WTC11 (cell line): ENCODE results near the gene ICAM1. TPM values are rescaled to one million over a fixed set of nuclear protein-coding genes. Genes with fewer than 3 reads are reported as not detected.
A peak's percentile ranks its signal among the peaks of the same experiment; 100 is the strongest.

Experiments used
- ATAC-seq: fragments of 200-7000 bp; cut with Tn5 transposase; 2 replicates; pipeline ENCODE4 v1.10.0; 2021; ENCODE audit warnings: mild to moderate bottlenecking, moderate library complexity
- CTCF ChIA-PET: fragments of 300-600 bp; sonication (Branson Sonifier 250); formaldehyde crosslinking; loops from one replicate; lab custom pipeline; 2021; ENCODE audit warnings: antibody characterized with exemption; lab: Charles Lee
- POLR2A ChIA-PET: fragments of 350-600 bp; sonication (Branson Sonifier 250); formaldehyde crosslinking; loops from one replicate; lab custom pipeline; 2021; ENCODE audit warnings: antibody characterized with exemption; lab: Charles Lee
- DNase-seq: peaks from one replicate; pipeline ENCODE4 v3.0.0; 2021; ENCODE audit warnings: low spot score
- H3K27ac Mint-ChIP-seq: 2 replicates; pipeline ENCODE4 v1.8.0; 2021; ENCODE audit warnings: mixed read lengths
- H3K27me3 Mint-ChIP-seq: 2 replicates; pipeline ENCODE4 v1.8.0; 2021; ENCODE audit warnings: low read depth, mild to moderate bottlenecking, moderate library complexity, mixed read lengths
- H3K36me3 Mint-ChIP-seq: 2 replicates; pipeline ENCODE4 v1.8.0; 2021; ENCODE audit warnings: mixed read lengths
- H3K4me1 Mint-ChIP-seq: 2 replicates; pipeline ENCODE4 v1.8.0; 2022; ENCODE audit warnings: mixed read lengths
- H3K4me3 Mint-ChIP-seq: 2 replicates; pipeline ENCODE4 v1.8.0; 2021; ENCODE audit warnings: mild to moderate bottlenecking, moderate library complexity, mixed read lengths
- H3K9me3 Mint-ChIP-seq: 2 replicates; pipeline ENCODE4 v1.8.0; 2021; ENCODE audit warnings: mixed read lengths
- CREB1 ChIP-seq: sonication (generic); formaldehyde crosslinking; IDR thresholded peaks from 2 replicates; pipeline ENCODE4 v1.8.0; 2023; ENCODE audit warnings: mild to moderate bottlenecking, missing genetic modification reagents
- CREM ChIP-seq: sonication (generic); formaldehyde crosslinking; IDR thresholded peaks from 2 replicates; pipeline ENCODE4 v1.8.1; 2022; ENCODE audit warnings: mild to moderate bottlenecking, missing genetic modification reagents, moderate library complexity
- ESRRA ChIP-seq: sonication (generic); formaldehyde crosslinking; IDR thresholded peaks from 2 replicates; pipeline ENCODE4 v1.8.1; 2022; ENCODE audit warnings: mild to moderate bottlenecking, missing genetic modification reagents, borderline replicate concordance
- GABPB1 ChIP-seq: sonication (generic); formaldehyde crosslinking; IDR thresholded peaks from 2 replicates; pipeline ENCODE4 v1.8.1; 2023; ENCODE audit warnings: mild to moderate bottlenecking, missing genetic modification reagents
- IRF2 ChIP-seq: sonication (generic); formaldehyde crosslinking; IDR thresholded peaks from 2 replicates; pipeline ENCODE4 v1.8.0; 2022; ENCODE audit warnings: low read depth, missing genetic modification reagents, borderline replicate concordance
- MYBL2 ChIP-seq: sonication (generic); formaldehyde crosslinking; IDR thresholded peaks from 2 replicates; pipeline ENCODE4 v1.8.1; 2023; ENCODE audit warnings: mild to moderate bottlenecking, moderate library complexity, missing genetic modification reagents
- NR1H2 ChIP-seq: sonication (generic); formaldehyde crosslinking; IDR thresholded peaks from 2 replicates; pipeline ENCODE4 v1.9.0; 2021; ENCODE audit warnings: mild to moderate bottlenecking, moderate library complexity, missing genetic modification reagents
- OVOL2 ChIP-seq: fragments of 250-450 bp; sonication (Bioruptor Pico); IDR thresholded peaks from 2 replicates; pipeline ENCODE4 v1.9.0; 2021; ENCODE audit warnings: mild to moderate bottlenecking, borderline replicate concordance
- RELA ChIP-seq: sonication (generic); formaldehyde crosslinking; IDR thresholded peaks from 2 replicates; pipeline ENCODE4 v1.8.1; 2022; ENCODE audit warnings: missing genetic modification reagents, mild to moderate bottlenecking, borderline replicate concordance
- RORB ChIP-seq: fragments of 250-450 bp; sonication (Bioruptor Pico); IDR thresholded peaks from 2 replicates; pipeline ENCODE4 v1.9.0; 2021; ENCODE audit warnings: mild to moderate bottlenecking
- SMAD4 ChIP-seq: sonication (generic); formaldehyde crosslinking; IDR thresholded peaks from 2 replicates; pipeline ENCODE4 v1.8.0; 2022; ENCODE audit warnings: mild to moderate bottlenecking, missing genetic modification reagents
- SP1 ChIP-seq: sonication (generic); formaldehyde crosslinking; conservative IDR thresholded peaks from 2 replicates; pipeline ENCODE4 v1.8.1; 2022; ENCODE audit warnings: missing genetic modification reagents
- TEAD4 ChIP-seq: sonication (generic); formaldehyde crosslinking; IDR thresholded peaks from 2 replicates; pipeline ENCODE4 v1.8.0; 2022; ENCODE audit warnings: mild to moderate bottlenecking, missing genetic modification reagents
- TP53 ChIP-seq: sonication (generic); formaldehyde crosslinking; IDR thresholded peaks from 2 replicates; pipeline ENCODE4 v1.8.1; 2023; ENCODE audit warnings: mild to moderate bottlenecking, missing genetic modification reagents
- ZNF263 ChIP-seq: sonication (generic); formaldehyde crosslinking; IDR thresholded peaks from 2 replicates; pipeline ENCODE4 v1.8.1; 2022; ENCODE audit warnings: low read depth, mild to moderate bottlenecking, moderate library complexity, missing genetic modification reagents
- total RNA-seq: library from RNA; stranded (reverse); gene quantifications from 3 replicates; pipeline ENCODE4 v1.2.3, GENCODE V29; 2021
- TF ChIP-seq, protein P1 (sequence below): fragments of 250-450 bp; sonication (Bioruptor Pico); IDR thresholded peaks from 2 replicates; pipeline ENCODE4 v2.1.2; 2022; ENCODE audit warnings: mild to moderate bottlenecking, moderate library complexity
- TF ChIP-seq, protein P2 (sequence below): fragments of 250-450 bp; sonication (Bioruptor Pico); IDR thresholded peaks from 2 replicates; pipeline ENCODE4 v1.9.0; 2021; ENCODE audit warnings: mild to moderate bottlenecking
- TF ChIP-seq, protein P3 (sequence below): sonication (generic); formaldehyde crosslinking; IDR thresholded peaks from 2 replicates; pipeline ENCODE4 v1.8.1; 2023; ENCODE audit warnings: mild to moderate bottlenecking, missing genetic modification reagents, moderate library complexity
- TF ChIP-seq, protein P4 (sequence below): sonication (generic); formaldehyde crosslinking; IDR thresholded peaks from 2 replicates; pipeline ENCODE4 v1.8.1; 2022; ENCODE audit warnings: mild to moderate bottlenecking, moderate library complexity, missing genetic modification reagents
- TF ChIP-seq, protein P5 (sequence below): sonication (generic); formaldehyde crosslinking; IDR thresholded peaks from 2 replicates; pipeline ENCODE4 v1.8.0; 2022; ENCODE audit warnings: mild to moderate bottlenecking, missing genetic modification reagents
- TF ChIP-seq, protein P6 (sequence below): sonication (generic); formaldehyde crosslinking; IDR thresholded peaks from 2 replicates; pipeline ENCODE4 v1.8.1; 2023; ENCODE audit warnings: mild to moderate bottlenecking, missing genetic modification reagents
- TF ChIP-seq, protein P7 (sequence below): sonication (generic); formaldehyde crosslinking; IDR thresholded peaks from 2 replicates; pipeline ENCODE4 v1.8.1; 2023; ENCODE audit warnings: mild to moderate bottlenecking, missing genetic modification reagents

ICAM1 gene
- total RNA-seq, 1 experiment from 2014 or later = 3.8 TPM

DNA sequence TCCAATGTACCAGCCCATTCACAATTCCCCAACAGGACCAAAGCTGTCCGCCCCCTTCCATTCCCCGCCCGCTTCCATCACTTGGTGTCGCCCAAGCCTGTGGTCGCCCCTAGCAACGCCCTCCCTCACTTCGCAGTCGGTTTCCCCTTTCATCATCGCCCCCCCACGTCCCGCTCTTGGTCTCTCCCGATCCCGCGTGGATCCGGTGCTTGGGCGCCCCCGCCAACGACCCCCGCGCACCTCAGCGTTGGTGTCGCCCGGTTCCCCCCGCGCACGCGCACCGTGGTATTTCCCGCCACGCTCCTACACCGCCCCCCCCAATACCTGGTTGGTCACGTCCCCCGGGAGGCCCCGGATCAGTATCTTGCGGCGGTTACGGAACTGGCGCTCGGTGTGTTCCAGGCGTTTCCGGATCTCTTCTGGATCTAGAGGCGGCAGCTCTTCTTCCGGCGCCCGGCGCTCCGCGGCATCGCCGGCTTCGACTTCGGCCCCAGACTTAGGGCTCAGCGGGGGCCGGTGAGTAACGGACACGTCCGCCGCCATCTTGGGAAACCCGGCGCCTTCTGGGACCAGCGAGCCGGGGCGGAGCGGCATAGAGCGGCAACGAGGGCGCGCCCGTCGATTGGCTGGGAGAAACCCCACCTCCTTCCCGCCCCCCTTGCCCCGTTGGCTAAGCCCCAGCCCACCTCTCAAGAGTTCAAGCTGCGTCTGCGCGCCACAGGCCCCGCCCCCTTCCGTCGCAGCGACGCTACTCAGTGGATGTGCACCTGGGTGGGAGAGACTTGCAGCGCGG, 62.2 kb downstream of the ICAM1 start, which contains the start of gene RAVER1 (continued):
- TF ChIP-seq TEAD4 (CRISPR knock-in tag) = peak; percentile 37; the same call in 1 of the 2 replicates
- no peak for TF ChIP-seq NR1H2 (CRISPR knock-in tag)
- no peak for TF ChIP-seq ZNF263
- no peak for TF ChIP-seq RORB (CRISPR knock-in tag)
- no peak for TF ChIP-seq TP53
- peak; percentile 91 for TF ChIP-seq SP1 (CRISPR knock-in tag)

DNA sequence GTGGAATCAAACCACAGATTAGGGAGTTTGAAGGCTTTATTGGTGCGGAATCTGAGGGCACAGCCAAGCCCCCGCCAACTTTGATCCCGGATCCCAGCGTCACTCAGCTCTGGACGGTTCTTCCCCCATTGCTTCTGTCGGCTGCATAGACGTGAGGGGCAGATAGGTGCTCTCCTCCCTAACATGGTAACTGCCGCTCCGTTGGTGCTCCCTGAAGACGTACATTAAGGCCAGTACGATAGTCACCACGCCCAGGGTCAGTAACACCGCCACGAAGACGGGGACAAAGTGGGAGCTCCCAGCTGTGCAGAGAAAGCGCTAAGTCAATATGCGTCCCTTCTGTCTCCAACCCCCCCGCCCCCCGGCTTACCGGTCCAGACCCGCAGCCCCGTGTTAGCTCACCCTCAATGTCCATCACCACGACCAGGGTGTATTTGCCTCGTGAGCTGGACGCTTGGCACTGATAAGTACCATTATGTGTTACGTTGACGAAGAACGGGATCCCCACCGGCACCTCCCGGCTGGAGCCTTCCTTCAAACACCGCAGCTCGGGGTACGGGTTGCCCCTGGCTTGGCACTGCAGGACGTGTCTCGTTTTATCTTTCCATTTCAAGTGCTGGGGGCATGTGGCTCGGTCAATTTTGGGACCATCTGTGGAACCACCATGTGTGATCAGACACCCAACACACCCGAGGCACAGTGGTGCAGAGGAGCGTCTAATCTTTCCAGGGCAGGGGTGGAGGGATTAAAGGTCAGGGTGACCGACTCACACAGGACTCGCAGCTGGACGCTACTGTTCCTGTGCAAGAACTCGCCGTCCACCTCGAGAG, 63.1 kb downstream of the ICAM1 start:
- Mint-ChIP-seq H3K4me1 (peaks cover 23% of the 10 kb centered on the region), H3K36me3 (peaks cover 14% of the 10 kb centered on the region), H3K27me3 (peaks cover 10% of the 10 kb centered on the region), H3K9me3 (no peaks in the 10 kb centered on the region), H3K4me3 (peak overlapping the region; percentile 93), H3K27ac (peak overlapping the region; percentile 74; the same call in 1 of the 2 replicates)
- TF ChIP-seq CREM (CRISPR knock-in tag) = no peak
- TF ChIP-seq GABPB1 (CRISPR knock-in tag) = 0 out of 2 replicates have a peak, but pooled peaks have one; percentile 2
- TF ChIP-seq NR1H2 (CRISPR knock-in tag) = no peak
- peak; percentile 76; the same call in 1 of the 2 replicates for TF ChIP-seq ZNF263
- TF ChIP-seq, protein P1, sequence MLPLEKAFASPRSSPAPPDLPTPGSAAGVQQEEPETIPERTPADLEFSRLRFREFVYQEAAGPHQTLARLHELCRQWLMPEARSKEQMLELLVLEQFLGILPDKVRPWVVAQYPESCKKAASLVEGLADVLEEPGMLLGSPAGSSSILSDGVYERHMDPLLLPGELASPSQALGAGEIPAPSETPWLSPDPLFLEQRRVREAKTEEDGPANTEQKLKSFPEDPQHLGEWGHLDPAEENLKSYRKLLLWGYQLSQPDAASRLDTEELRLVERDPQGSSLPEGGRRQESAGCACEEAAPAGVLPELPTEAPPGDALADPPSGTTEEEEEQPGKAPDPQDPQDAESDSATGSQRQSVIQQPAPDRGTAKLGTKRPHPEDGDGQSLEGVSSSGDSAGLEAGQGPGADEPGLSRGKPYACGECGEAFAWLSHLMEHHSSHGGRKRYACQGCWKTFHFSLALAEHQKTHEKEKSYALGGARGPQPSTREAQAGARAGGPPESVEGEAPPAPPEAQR (CRISPR knock-in tag) = no peak
- TF ChIP-seq, protein P2, sequence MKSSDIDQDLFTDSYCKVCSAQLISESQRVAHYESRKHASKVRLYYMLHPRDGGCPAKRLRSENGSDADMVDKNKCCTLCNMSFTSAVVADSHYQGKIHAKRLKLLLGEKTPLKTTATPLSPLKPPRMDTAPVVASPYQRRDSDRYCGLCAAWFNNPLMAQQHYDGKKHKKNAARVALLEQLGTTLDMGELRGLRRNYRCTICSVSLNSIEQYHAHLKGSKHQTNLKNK (CRISPR knock-in tag) = no peak
- TF ChIP-seq SMAD4 = no peak
- TF ChIP-seq, protein P3, sequence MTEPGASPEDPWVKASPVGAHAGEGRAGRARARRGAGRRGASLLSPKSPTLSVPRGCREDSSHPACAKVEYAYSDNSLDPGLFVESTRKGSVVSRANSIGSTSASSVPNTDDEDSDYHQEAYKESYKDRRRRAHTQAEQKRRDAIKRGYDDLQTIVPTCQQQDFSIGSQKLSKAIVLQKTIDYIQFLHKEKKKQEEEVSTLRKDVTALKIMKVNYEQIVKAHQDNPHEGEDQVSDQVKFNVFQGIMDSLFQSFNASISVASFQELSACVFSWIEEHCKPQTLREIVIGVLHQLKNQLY = no peak
- no peak for TF ChIP-seq TP53
- TF ChIP-seq ESRRA (CRISPR knock-in tag) = no peak
- TF ChIP-seq IRF2 (CRISPR knock-in tag) = no peak
- TF ChIP-seq, protein P4, sequence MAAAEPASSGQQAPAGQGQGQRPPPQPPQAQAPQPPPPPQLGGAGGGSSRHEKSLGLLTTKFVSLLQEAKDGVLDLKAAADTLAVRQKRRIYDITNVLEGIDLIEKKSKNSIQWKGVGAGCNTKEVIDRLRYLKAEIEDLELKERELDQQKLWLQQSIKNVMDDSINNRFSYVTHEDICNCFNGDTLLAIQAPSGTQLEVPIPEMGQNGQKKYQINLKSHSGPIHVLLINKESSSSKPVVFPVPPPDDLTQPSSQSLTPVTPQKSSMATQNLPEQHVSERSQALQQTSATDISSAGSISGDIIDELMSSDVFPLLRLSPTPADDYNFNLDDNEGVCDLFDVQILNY = no peak
- ChIA-PET CTCF (interaction anchor here (0.6 to 5.1 kb wide), 22 partner anchors 9 to 366 kb away, joined by 3 to 55 read pairs (median 4); partner anchors contain the start of genes FDX2, ICAM1, ICAM5 and TYK2), POLR2A (interaction anchor here (0.6 to 1.9 kb wide), 14 partner anchors 10 to 1752 kb away, joined by 3 to 18 read pairs (median 4); partner anchors contain the start of genes ICAM1, ICAM5 and TYK2)
- ATAC-seq (peak; percentile 16), DNase-seq (no peak)

DNA sequence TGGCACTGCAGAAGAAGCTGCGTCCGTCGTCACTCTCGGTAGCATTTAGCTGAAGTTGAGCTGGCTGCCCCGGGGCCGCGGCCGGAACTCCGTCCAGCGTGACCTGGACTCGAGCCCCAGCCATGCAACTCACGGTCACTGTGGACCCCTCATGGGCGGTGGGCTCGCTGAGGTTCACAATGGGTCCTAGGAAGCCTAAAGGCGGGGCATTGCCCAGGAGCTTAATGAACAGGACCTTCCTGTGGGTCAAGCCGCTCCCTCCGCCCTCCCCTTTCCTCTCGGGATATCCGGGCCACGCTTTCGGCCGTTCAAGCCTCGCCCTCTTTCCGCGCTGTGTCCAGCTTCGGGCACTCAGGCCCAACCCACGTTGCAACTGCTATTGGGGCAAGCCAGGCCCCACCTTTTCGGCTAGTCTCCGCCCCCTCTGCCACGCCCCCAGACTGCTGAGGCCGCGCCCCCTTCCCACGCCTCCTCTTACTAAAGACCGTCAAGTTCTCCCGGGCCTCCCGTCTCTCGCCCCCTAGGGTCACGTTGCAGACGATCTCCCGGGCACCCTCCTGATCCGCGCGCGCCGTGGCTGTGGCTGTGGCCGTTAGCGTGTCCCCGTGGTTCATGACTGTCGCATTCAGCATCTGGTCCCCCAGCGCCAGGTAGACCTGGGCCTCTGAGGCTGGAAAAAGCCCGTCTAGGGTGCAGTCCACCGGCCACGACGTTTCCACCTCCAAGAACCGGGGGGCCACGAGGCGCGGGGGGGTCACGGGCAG, 63.9 kb downstream of the ICAM1 start:
- peaks cover 7% of the 10 kb centered on the region for H3K36me3 Mint-ChIP-seq
- TF ChIP-seq SP1 (CRISPR knock-in tag) = peak; percentile 80
- TF ChIP-seq, protein P5, sequence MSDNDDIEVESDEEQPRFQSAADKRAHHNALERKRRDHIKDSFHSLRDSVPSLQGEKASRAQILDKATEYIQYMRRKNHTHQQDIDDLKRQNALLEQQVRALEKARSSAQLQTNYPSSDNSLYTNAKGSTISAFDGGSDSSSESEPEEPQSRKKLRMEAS (CRISPR knock-in tag) = peak; percentile 50; the same call in 1 of the 2 replicates
- TF ChIP-seq MYBL2 = no peak
- no peak for TF ChIP-seq RELA
- TF ChIP-seq, protein P6, sequence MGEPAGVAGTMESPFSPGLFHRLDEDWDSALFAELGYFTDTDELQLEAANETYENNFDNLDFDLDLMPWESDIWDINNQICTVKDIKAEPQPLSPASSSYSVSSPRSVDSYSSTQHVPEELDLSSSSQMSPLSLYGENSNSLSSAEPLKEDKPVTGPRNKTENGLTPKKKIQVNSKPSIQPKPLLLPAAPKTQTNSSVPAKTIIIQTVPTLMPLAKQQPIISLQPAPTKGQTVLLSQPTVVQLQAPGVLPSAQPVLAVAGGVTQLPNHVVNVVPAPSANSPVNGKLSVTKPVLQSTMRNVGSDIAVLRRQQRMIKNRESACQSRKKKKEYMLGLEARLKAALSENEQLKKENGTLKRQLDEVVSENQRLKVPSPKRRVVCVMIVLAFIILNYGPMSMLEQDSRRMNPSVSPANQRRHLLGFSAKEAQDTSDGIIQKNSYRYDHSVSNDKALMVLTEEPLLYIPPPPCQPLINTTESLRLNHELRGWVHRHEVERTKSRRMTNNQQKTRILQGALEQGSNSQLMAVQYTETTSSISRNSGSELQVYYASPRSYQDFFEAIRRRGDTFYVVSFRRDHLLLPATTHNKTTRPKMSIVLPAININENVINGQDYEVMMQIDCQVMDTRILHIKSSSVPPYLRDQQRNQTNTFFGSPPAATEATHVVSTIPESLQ (CRISPR knock-in tag) = no peak
- TF ChIP-seq CREB1 (CRISPR knock-in tag) = no peak
- no peak for TF ChIP-seq OVOL2 (CRISPR knock-in tag)
- TF ChIP-seq, protein P7, sequence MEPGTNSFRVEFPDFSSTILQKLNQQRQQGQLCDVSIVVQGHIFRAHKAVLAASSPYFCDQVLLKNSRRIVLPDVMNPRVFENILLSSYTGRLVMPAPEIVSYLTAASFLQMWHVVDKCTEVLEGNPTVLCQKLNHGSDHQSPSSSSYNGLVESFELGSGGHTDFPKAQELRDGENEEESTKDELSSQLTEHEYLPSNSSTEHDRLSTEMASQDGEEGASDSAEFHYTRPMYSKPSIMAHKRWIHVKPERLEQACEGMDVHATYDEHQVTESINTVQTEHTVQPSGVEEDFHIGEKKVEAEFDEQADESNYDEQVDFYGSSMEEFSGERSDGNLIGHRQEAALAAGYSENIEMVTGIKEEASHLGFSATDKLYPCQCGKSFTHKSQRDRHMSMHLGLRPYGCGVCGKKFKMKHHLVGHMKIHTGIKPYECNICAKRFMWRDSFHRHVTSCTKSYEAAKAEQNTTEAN (CRISPR knock-in tag) = no peak; the same call in 1 of the 2 replicates
- TF ChIP-seq IRF2 (CRISPR knock-in tag) = no peak

More for the DNA sequence above, 63.9 kb downstream of the ICAM1 start:
- Mint-ChIP-seq H3K4me3 (peak overlapping the region; percentile 93), H3K27me3 (peaks cover 10% of the 10 kb centered on the region), H3K9me3 (no peaks in the 10 kb centered on the region), H3K4me1 (peaks cover 30% of the 10 kb centered on the region), H3K27ac (no peak overlapping the region)
- DNase-seq (peak; percentile 95), ATAC-seq (peak; percentile 61)
- ChIA-PET POLR2A (interaction anchor here (0.6 to 1.9 kb wide), 11 partner anchors 9 to 84 kb away, joined by 3 to 18 read pairs (median 5); partner anchors contain the start of genes ICAM1 and TYK2), CTCF (interaction anchor here (0.6 to 5.1 kb wide), 18 partner anchors 8 to 365 kb away, joined by 3 to 55 read pairs (median 7); partner anchors contain the start of genes FDX2, ICAM1, ICAM5 and TYK2)
